ENCODE results near the gene ABR. TPM values are rescaled to one million over a fixed set of nuclear protein-coding genes. Genes with fewer than 3 reads are reported as not detected.
A peak's percentile ranks its signal among the peaks of the same experiment; 100 is the strongest.

The ABR gene
- total RNA-seq, 1 donor from 2014 or later, result 119 TPM

- Mint-ChIP-seq H3K27me3 (ENCODE audit: low read depth) (no peaks in the 10 kb centered on the region), H3K4me1 (ENCODE audit: low read depth) (peaks cover 59% of the 10 kb centered on the region), H3K9me3 (ENCODE audit: low read depth) (no peaks in the 10 kb centered on the region), H3K4me3 (ENCODE audit: unreplicated experiment) (no peak overlapping the region), H3K36me3 (ENCODE audit: low read depth) (peaks cover 13% of the 10 kb centered on the region), H3K27ac (ENCODE audit: unreplicated experiment) (peak overlapping the region; percentile 82)
- DNase-seq (ENCODE audit: low spot score), result peak; percentile 87
- no peak for TF ChIP-seq CTCF (IDR thresholded peaks at IDR 0.05)
Measured at GRCh38 chr17:1043601-1044251, 136.1 kb downstream of the ABR start.

GRCh38 chr17:1042486-1042885, 137.3 kb downstream of the ABR start:
- H3K4me1 Mint-ChIP-seq (ENCODE audit: low read depth), result peaks cover 51% of the 10 kb centered on the region
- no peak for TF ChIP-seq CTCF (IDR thresholded peaks at IDR 0.05)
- no peaks in the 10 kb centered on the region for H3K9me3 Mint-ChIP-seq (ENCODE audit: low read depth)
- no peak overlapping the region for H3K27ac Mint-ChIP-seq (ENCODE audit: unreplicated experiment)
- peaks cover 11% of the 10 kb centered on the region for H3K36me3 Mint-ChIP-seq (ENCODE audit: low read depth)
- no peaks in the 10 kb centered on the region for H3K27me3 Mint-ChIP-seq (ENCODE audit: low read depth)
- peak; percentile 46 for DNase-seq (ENCODE audit: low spot score)
- no peak overlapping the region for H3K4me3 Mint-ChIP-seq (ENCODE audit: unreplicated experiment)

- Mint-ChIP-seq H3K27ac (ENCODE audit: unreplicated experiment) (no peak overlapping the region), H3K9me3 (ENCODE audit: low read depth) (no peaks in the 10 kb centered on the region), H3K4me1 (ENCODE audit: low read depth) (peaks cover 43% of the 10 kb centered on the region), H3K36me3 (ENCODE audit: low read depth) (peaks cover 11% of the 10 kb centered on the region), H3K27me3 (ENCODE audit: low read depth) (no peaks in the 10 kb centered on the region), H3K4me3 (ENCODE audit: unreplicated experiment) (no peak overlapping the region)
- TF ChIP-seq CTCF (IDR thresholded peaks at IDR 0.05), result no peak
- DNase-seq (ENCODE audit: low spot score), result peak; percentile 67
Measured at GRCh38 chr17:1041746-1042145, 138.0 kb downstream of the ABR start.

GRCh38 chr17:1040216-1040600, 139.6 kb downstream of the ABR start:
- H3K4me3 Mint-ChIP-seq (ENCODE audit: unreplicated experiment), result no peak overlapping the region
- no peaks in the 10 kb centered on the region for H3K9me3 Mint-ChIP-seq (ENCODE audit: low read depth)
- H3K4me1 Mint-ChIP-seq (ENCODE audit: low read depth), result peaks cover 39% of the 10 kb centered on the region
- H3K27me3 Mint-ChIP-seq (ENCODE audit: low read depth), result no peaks in the 10 kb centered on the region
- H3K36me3 Mint-ChIP-seq (ENCODE audit: low read depth), result peaks cover 11% of the 10 kb centered on the region
- H3K27ac Mint-ChIP-seq (ENCODE audit: unreplicated experiment), result no peak overlapping the region
- TF ChIP-seq CTCF (IDR thresholded peaks at IDR 0.05), result no peak
- peak; percentile 77 for DNase-seq (ENCODE audit: low spot score)

GRCh38 chr17:1039511-1040215, 140.1 kb downstream of the ABR start:
- Mint-ChIP-seq H3K27ac (ENCODE audit: unreplicated experiment) (no peak overlapping the region), H3K4me3 (ENCODE audit: unreplicated experiment) (no peak overlapping the region)
- DNase-seq (ENCODE audit: low spot score), result peak; percentile 58

More at GRCh38 chr17:1039511-1040215, 140.1 kb downstream of the ABR start:
- no peak for TF ChIP-seq CTCF (IDR thresholded peaks at IDR 0.05)
- H3K36me3 Mint-ChIP-seq (ENCODE audit: low read depth), result peaks cover 11% of the 10 kb centered on the region
- H3K9me3 Mint-ChIP-seq (ENCODE audit: low read depth), result no peaks in the 10 kb centered on the region
- peaks cover 34% of the 10 kb centered on the region for H3K4me1 Mint-ChIP-seq (ENCODE audit: low read depth)
- H3K27me3 Mint-ChIP-seq (ENCODE audit: low read depth), result no peaks in the 10 kb centered on the region

Measured in chondrocyte (in vitro differentiated cells).